Measurements from ENCODE around the gene PTX4. TPM values are rescaled to one million over a fixed set of nuclear protein-coding genes. Genes with fewer than 3 reads are reported as not detected.

PTX4 gene
- total RNA-seq, 2 donors from 2014 or later, result 0.78 TPM; not detected in 1

DNA sequence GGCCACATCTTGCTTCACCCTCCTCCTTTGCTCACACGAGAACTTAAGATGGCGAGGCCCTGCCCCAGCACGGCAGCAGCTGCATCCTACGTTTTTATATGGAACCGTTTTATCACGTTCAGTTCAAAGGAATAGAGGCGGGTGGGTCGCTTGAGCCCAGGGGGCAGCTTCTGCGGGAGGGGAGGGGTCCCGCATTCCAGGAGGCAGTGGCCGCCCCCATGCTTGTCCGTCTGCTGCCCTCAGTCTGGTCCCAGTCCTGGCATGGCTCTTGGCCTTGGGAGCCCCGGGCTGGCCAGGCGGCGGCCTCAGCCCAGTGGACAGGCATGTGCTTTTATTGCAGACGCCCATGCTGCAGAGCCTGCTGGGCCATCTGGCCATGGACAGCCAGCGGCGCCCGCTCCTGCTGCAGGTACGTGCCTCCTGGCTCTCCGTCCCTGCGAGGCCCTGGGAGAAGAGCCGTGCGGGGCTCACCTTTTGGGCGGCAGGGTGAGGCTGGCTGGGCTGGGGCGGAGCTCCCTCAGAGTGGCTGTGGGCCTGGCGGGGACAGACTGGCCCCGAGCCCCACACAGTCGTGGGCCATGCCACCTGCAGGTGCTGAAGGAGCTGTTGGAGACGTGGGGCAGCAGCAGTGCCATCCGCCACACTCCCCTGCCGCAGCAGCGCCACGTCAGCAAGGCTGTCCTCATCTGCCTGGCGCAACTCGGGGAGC is 11.2 kb upstream of the PTX4 start:
- Histone ChIP-seq H3K27ac (no peak overlapping the region), H3K9me3 (no peaks in the 10 kb centered on the region), H3K4me1 (ENCODE audit: control insufficient read depth in 1 of 2, low read depth in 2 of 2) (peaks cover 0 to 4% of the 10 kb centered on the region in 2 donors), H3K36me3 (peaks cover 63% of the 10 kb centered on the region), H3K4me3 (no peak overlapping the region), H3K27me3 (replicated peaks; ENCODE audit: insufficient read depth) (no peaks in the 10 kb centered on the region)
- TF ChIP-seq, protein P1, sequence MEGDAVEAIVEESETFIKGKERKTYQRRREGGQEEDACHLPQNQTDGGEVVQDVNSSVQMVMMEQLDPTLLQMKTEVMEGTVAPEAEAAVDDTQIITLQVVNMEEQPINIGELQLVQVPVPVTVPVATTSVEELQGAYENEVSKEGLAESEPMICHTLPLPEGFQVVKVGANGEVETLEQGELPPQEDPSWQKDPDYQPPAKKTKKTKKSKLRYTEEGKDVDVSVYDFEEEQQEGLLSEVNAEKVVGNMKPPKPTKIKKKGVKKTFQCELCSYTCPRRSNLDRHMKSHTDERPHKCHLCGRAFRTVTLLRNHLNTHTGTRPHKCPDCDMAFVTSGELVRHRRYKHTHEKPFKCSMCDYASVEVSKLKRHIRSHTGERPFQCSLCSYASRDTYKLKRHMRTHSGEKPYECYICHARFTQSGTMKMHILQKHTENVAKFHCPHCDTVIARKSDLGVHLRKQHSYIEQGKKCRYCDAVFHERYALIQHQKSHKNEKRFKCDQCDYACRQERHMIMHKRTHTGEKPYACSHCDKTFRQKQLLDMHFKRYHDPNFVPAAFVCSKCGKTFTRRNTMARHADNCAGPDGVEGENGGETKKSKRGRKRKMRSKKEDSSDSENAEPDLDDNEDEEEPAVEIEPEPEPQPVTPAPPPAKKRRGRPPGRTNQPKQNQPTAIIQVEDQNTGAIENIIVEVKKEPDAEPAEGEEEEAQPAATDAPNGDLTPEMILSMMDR (IDR thresholded peaks at IDR 0.05), result no peak
- no peak for DNase-seq (ENCODE audit: low spot score)
- ATAC-seq (ENCODE audit: insufficient number of reproducible peaks, low FRiP score, low read depth), result no peak

DNA sequence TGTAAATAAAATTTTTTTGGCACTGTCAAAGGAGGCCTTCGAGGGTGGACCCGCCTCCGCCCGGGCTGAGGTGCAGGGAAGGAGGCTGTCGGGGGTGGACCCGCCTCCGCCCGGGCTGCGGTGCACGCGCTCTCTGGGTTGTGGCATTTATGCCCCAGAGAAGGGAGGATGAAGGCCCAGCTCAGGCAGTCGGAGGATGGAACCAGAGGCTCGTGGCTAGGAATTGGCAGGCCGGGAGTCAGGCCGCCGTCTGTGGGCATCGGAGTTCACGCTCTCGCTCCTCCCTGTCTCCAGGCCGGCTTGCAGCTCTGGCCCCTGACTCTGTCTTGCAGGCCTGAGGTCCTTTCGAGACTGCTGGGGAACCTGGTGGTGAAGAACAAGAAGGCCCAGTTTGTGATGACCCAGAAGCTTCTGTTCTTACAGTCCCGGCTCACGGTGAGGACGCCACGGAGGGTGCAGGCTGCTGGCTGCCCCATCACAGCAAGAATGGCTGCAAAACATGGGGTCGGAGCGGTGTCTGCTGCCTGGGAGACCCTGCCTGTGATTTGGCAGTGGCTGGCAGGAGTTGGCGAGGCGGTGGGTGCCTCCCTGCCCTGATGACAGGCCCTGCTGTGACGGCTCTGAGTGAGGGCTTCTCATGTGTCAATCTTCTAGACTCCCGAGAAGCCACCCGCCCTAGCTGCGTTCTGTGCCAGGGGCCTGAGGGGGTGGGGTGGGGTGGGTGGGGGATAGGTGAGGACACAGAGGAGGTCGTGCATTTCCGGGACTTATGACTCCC is 10.3 kb upstream of the PTX4 start:
- Histone ChIP-seq H3K27ac (no peak overlapping the region), H3K9me3 (no peaks in the 10 kb centered on the region), H3K27me3 (replicated peaks; ENCODE audit: insufficient read depth) (no peaks in the 10 kb centered on the region), H3K36me3 (peaks cover 67% of the 10 kb centered on the region), H3K4me1 (ENCODE audit: control insufficient read depth in 1 of 2, low read depth in 2 of 2) (peaks cover 6 to 12% of the 10 kb centered on the region in 2 donors), H3K4me3 (no peak overlapping the region)
- TF ChIP-seq, protein P1 (IDR thresholded peaks at IDR 0.05), result no peak
- DNase-seq (ENCODE audit: low spot score), result no peak
- no peak for ATAC-seq (ENCODE audit: insufficient number of reproducible peaks, low FRiP score, low read depth)

DNA sequence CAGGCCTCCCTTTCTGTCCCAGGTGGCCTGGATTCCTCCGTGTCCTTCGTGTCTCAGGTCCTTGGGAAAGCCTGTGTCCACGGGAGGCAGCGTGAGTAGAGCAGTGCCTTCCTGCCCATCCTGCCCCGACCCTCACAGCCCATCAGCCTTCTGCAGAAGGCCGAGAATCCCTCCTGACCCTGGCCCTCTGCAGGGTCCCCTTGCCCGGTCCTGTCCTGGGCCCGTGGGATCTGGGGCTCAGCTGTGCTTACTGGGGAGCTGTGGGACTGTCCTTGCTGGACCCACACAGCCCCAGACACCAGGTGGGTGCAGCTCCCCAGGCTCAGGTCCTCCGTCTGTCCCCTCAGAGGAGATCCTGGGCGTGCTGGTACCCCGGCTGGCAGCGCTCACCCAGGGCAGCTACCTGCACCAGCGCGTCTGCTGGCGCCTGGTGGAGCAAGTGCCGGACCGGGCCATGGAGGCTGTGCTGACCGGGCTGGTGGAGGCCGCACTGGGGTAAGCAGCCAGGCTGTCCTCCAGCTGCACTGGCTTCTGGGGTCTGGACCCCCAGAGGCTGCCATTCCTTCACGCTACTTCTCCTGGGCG is 8.4 kb upstream of the PTX4 start:
- TF ChIP-seq, protein P1 (IDR thresholded peaks at IDR 0.05), result no peak
- no peaks in the 10 kb centered on the region for H3K9me3 ChIP-seq
- no peak overlapping the region for H3K4me3 ChIP-seq
- no peak overlapping the region for H3K27ac ChIP-seq
- peaks cover 54% of the 10 kb centered on the region for H3K36me3 ChIP-seq
- no peak for DNase-seq (ENCODE audit: low spot score)
- no peak for ATAC-seq (ENCODE audit: insufficient number of reproducible peaks, low FRiP score, low read depth)
- no peaks in the 10 kb centered on the region for H3K27me3 ChIP-seq (replicated peaks; ENCODE audit: insufficient read depth)
- peaks cover 11 to 22% of the 10 kb centered on the region in 2 donors for H3K4me1 ChIP-seq (ENCODE audit: control insufficient read depth in 1 of 2, low read depth in 2 of 2)

DNA sequence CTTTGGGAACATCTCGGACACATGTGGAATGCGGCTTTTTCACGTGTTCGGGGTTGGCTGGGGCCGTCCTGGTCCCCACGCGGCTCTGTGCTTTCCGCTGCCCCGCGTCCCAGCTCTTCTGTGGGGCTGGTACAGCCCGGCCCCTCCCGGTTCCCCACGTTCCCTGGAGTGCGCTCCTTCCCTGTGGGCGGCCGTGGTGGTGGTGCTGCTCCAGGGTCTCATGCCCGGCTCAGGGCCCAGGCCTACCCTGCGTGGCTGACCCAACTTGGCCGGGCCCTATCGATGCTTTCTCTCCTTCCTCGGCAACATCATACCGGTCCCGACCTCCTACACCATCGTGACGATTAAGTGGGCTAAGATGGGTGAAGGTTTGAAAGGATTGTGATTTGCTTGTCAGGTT is 7.7 kb upstream of the PTX4 start:
- Histone ChIP-seq H3K4me1 (ENCODE audit: control insufficient read depth in 1 of 2, low read depth in 2 of 2) (peaks cover 11 to 22% of the 10 kb centered on the region in 2 donors), H3K4me3 (no peak overlapping the region), H3K27me3 (replicated peaks; ENCODE audit: insufficient read depth) (no peaks in the 10 kb centered on the region), H3K27ac (no peak overlapping the region), H3K36me3 (peaks cover 48% of the 10 kb centered on the region), H3K9me3 (no peaks in the 10 kb centered on the region)
- DNase-seq (ENCODE audit: low spot score) (no peak), ATAC-seq (ENCODE audit: insufficient number of reproducible peaks, low FRiP score, low read depth) (no peak)
- TF ChIP-seq, protein P1 (IDR thresholded peaks at IDR 0.05), result no peak

DNA sequence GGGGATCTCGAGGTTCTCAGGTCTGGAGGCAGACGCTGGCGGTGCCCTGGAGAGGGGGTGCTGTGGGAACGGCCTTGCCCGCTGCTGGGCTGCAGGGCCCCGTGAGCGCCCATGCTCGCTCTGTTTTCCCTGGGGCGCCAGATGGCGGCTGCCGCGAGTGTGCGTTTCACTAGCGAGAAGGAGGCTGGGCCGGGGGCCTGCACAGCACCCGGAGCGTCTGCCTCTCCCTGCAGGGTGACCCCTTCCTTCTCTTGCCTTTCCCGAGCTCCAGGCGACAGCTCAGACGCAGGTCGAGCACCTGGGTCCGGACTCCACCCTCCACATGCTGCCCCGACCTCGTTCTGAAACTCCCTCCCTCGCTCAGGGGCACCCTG is 7.1 kb upstream of the PTX4 start:
- Histone ChIP-seq H3K27me3 (replicated peaks; ENCODE audit: insufficient read depth) (no peaks in the 10 kb centered on the region), H3K4me3 (no peak overlapping the region), H3K4me1 (ENCODE audit: control insufficient read depth in 1 of 2, low read depth in 2 of 2) (peaks cover 11 to 22% of the 10 kb centered on the region in 2 donors), H3K27ac (no peak overlapping the region), H3K9me3 (no peaks in the 10 kb centered on the region), H3K36me3 (peaks cover 42% of the 10 kb centered on the region)
- ATAC-seq (ENCODE audit: insufficient number of reproducible peaks, low FRiP score, low read depth) (no peak), DNase-seq (ENCODE audit: low spot score) (no peak)
- TF ChIP-seq, protein P1 (IDR thresholded peaks at IDR 0.05), result no peak
